K562 (cell line): Measurements from ENCODE around the gene C2orf76. TPM values are rescaled to one million over a fixed set of nuclear protein-coding genes. Genes with fewer than 3 reads are reported as not detected.

Experiments used
- ATAC-seq: fragments of 200-7000 bp; cut with Tn5 transposase; 3 replicates; pipeline ENCODE4 v1.9.1; 2020; ENCODE audit warnings: moderate library complexity
- BruUV-seq: library from RNA; stranded (reverse); fragments of 400-500 nt; replicated peaks from 2 replicates; lab custom pipeline; 2021; lab: Mats Ljungman, UMichigan
- CTCF ChIA-PET: fragments of 300-600 bp; formaldehyde crosslinking; extraction: SDS; loops from one replicate; lab custom pipeline; 2021; ENCODE audit warnings: low intra/inter-chr PET ratio; lab: Yijun Ruan, JAX
- POLR2A ChIA-PET: fragments of 300-600, 350-650 bp; sonication (Branson Sonifier 250); formaldehyde crosslinking; extraction: SDS; loops from one replicate; lab custom pipeline; 2021; ENCODE audit warnings: antibody characterized with exemption, inconsistent platforms; lab: Yijun Ruan, JAX
- DNase-seq, 4 experiments: peaks; one replicate each; pipeline versions ENCODE4 v3.0.0 to v3.0.0-alpha.2; 2011 to 2018; ENCODE audit warnings: low spot score in 3 of 4, mixed read lengths in 3 of 4; ENCODE audit errors: extremely low read depth in 1 of 4
- FAIRE-seq: peaks from 2 replicates; lab custom pipeline; 2011; peaks lifted over from hg19 to GRCh38; lab: Jason Lieb, UNC
- H2AFZ ChIP-seq: 2 replicates; pipeline ENCODE4 v1.6.0; 2011; ENCODE audit warnings: low read depth, low read length, control low read depth, inconsistent platforms
- H3K27ac ChIP-seq: fragments of 200-600 bp; 3 replicates; pipeline ENCODE4 v1.8.0; 2011; ENCODE audit warnings: low read depth, mild to moderate bottlenecking, control low read depth, inconsistent platforms, low read length, moderate library complexity, mixed read lengths; ENCODE audit errors: extremely low read depth
- H3K27me3 ChIP-seq, 2 experiments: fragments of 300-600 bp in 1 of 2; 2 replicates in 1 of 2; 3 replicates in 1 of 2; pipeline versions ENCODE4 v1.6.0 to v1.8.0; 2011; ENCODE audit warnings: inconsistent platforms in 2 of 2, low read length in 2 of 2, mild to moderate bottlenecking in 1 of 2, mixed read lengths in 1 of 2, moderate library complexity in 1 of 2; ENCODE audit not compliant: control insufficient read depth in 2 of 2, insufficient read depth in 2 of 2
- H3K36me3 ChIP-seq: fragments of 300-600 bp; 3 replicates; pipeline ENCODE4 v1.8.0; 2011; ENCODE audit warnings: mild to moderate bottlenecking, low read length, inconsistent platforms; ENCODE audit not compliant: control insufficient read depth, insufficient read depth
- H3K4me1 ChIP-seq, 2 experiments: fragments of 200-600 bp in 1 of 2; replicated peaks in 1 of 2; 2 replicates in 1 of 2; 3 replicates in 1 of 2; pipeline versions ENCODE4 v1.5.1 to v1.8.0; 2011; ENCODE audit warnings: inconsistent platforms in 2 of 2, low read length in 2 of 2, mild to moderate bottlenecking in 1 of 2, mixed read lengths in 1 of 2, moderate library complexity in 1 of 2; ENCODE audit not compliant: control insufficient read depth in 2 of 2, insufficient read depth in 2 of 2
- H3K4me2 ChIP-seq: 2 replicates; pipeline ENCODE4 v1.6.1; 2011; ENCODE audit warnings: low read length, control low read depth, inconsistent platforms, mixed read lengths; ENCODE audit not compliant: insufficient read depth
- H3K4me3 ChIP-seq: fragments of 200-600 bp; sonication (generic), shearing (Covaris generic); 2 replicates; pipeline ENCODE4 v1.5.1; 2016; ENCODE audit warnings: control low read depth, inconsistent platforms
- H3K79me2 ChIP-seq: fragments of 200-600 bp; 3 replicates; pipeline ENCODE4 v1.8.0; 2011; ENCODE audit warnings: low read length, inconsistent platforms; ENCODE audit not compliant: control insufficient read depth, insufficient read depth
- H3K9ac ChIP-seq, 2 experiments: 2 replicates each; pipeline versions ENCODE4 v1.6.0 to v1.6.1; 2011; ENCODE audit warnings: low read depth in 2 of 2, low read length in 2 of 2, control low read depth in 1 of 2, inconsistent platforms in 1 of 2, mild to moderate bottlenecking in 1 of 2, mixed read lengths in 1 of 2; ENCODE audit not compliant: insufficient read depth in 1 of 2
- H3K9me1 ChIP-seq: one replicate; pipeline ENCODE4 v1.6.0; 2011; ENCODE audit warnings: inconsistent platforms, mild to moderate bottlenecking, low read length, moderate library complexity; ENCODE audit not compliant: control insufficient read depth, insufficient read depth
- H3K9me3 ChIP-seq: replicated peaks from 2 replicates; pipeline ENCODE4 v1.5.1; 2011; ENCODE audit warnings: low read depth, low read length, inconsistent platforms; ENCODE audit not compliant: control insufficient read depth, insufficient read depth
- H4K20me1 ChIP-seq: replicated peaks from 2 replicates; pipeline ENCODE4 v1.6.1; 2011; ENCODE audit warnings: low read length, inconsistent platforms, mixed read lengths; ENCODE audit not compliant: control insufficient read depth, insufficient read depth
- CEBPZ ChIP-seq: fragments of 150-350 bp; IDR thresholded peaks from 2 replicates; pipeline ENCODE4 v1.6.1; 2014; ENCODE audit warnings: low read depth, mild to moderate bottlenecking, low read length, borderline replicate concordance
- ELF2 ChIP-seq: fragments of 250-450 bp; sonication (Bioruptor Pico); IDR thresholded peaks from 2 replicates; pipeline ENCODE4 v1.5.0; 2021; ENCODE audit warnings: mild to moderate bottlenecking
- HIVEP1 ChIP-seq: fragments of 250-450 bp; sonication (Bioruptor Pico); IDR thresholded peaks from 2 replicates; pipeline ENCODE4 v1.4.0; 2020; ENCODE audit warnings: mild to moderate bottlenecking
- WGBS: fragments of 100-300 bp; shearing (Covaris generic); methylation state at CpG from one replicate; pipeline ENCODE4 v1.1.6; 2016; ENCODE audit warnings: low coverage, mixed read lengths; ENCODE audit not compliant: insufficient coverage; ENCODE audit errors: missing lambda C conversion rate; 5-methylcytosine and 5-hydroxymethylcytosine counted together
- in situ Hi-C: fragments of 300-500 bp; cut with MboI; formaldehyde crosslinking; loops from 4 replicates; pipeline ENCODE4 v1.15.0; 2018; ENCODE audit warnings: inconsistent platforms, mixed read lengths
- intact Hi-C: fragments of 100-400 bp; cut with micrococcal nuclease; formaldehyde crosslinking; loops from 2 replicates; pipeline ENCODE4 v1.14.2; 2022
- polyA plus RNA-seq, 8 experiments: library from polyadenylated mRNA; depleted of rRNA in 4 of 8; stranded (reverse) in 5 of 8; unstranded in 3 of 8; fragments of >200 nt; fragmentation: Nextera tagmentation in 2 of 8; fragmentation: Illumina TruSeq in 1 of 8; extraction: Ambion mirVana in 2 of 8; extraction: Trizol in 1 of 8; gene quantifications; 2 replicates each; pipeline versions ENCODE4 v1.2.1 to v1.2.3, GENCODE V29; 2011 to 2014; ENCODE audit warnings: inconsistent platforms in 1 of 8, missing spikeins in 1 of 8
- total RNA-seq, 7 experiments: library from RNA; depleted of rRNA in 6 of 7; stranded (reverse); fragments of >200 nt in 6 of 7; fragmentation: Illumina TruSeq in 2 of 7; extraction: Trizol in 2 of 7; gene quantifications; 2 replicates each; pipeline versions ENCODE4 v1.2.1 to v1.2.3, GENCODE V29; 2011 to 2021; ENCODE audit warnings: low replicate concordance in 1 of 7

Gene C2orf76
- total and polyA plus RNA-seq, 9 of the 15 experiments (the other 6 are each of a cell fraction or from before 2014, with no cell fraction given), result 4.8 to 26.2 (median 14.5) TPM

GRCh38 chr2:119349289-119349688, 17.3 kb downstream of the C2orf76 start:
- no TSS peak for BruUV-seq
- H3K4me3 ChIP-seq, result no peak overlapping the region
- H3K9me3 ChIP-seq, result no peaks in the 10 kb centered on the region
- WGBS, result 33% methylated on average over 6 of the region's 6 CpGs
- H4K20me1 ChIP-seq, result no peaks in the 10 kb centered on the region
- H3K9me1 ChIP-seq, result no peaks in the 10 kb centered on the region
- no peaks in the 10 kb centered on the region for H3K79me2 ChIP-seq
- in situ Hi-C loops (no loop called here), intact Hi-C loops (no loop called here)
- DNase-seq (no peak), ATAC-seq (no peak), FAIRE-seq (no peak)
- H3K27ac ChIP-seq, result no peak overlapping the region
- ChIA-PET POLR2A (no interaction called here), CTCF (no interaction called here)
- no peaks in the 10 kb centered on the region for H3K36me3 ChIP-seq
- H3K27me3 ChIP-seq, result no peaks in the 10 kb centered on the region; a peak in 1 of 5 replicates
- no peak for TF ChIP-seq CEBPZ
- TF ChIP-seq HIVEP1 (CRISPR knock-in tag), result no peak
- TF ChIP-seq ELF2 (CRISPR knock-in tag), result no peak
- no peak overlapping the region for H3K4me2 ChIP-seq
- H3K4me1 ChIP-seq, result no peaks in the 10 kb centered on the region
- no peak overlapping the region for H3K9ac ChIP-seq
- H2AFZ ChIP-seq, result no peak overlapping the region
